SK-N-SH (cell line): ENCODE data around the gene SMIM44. TPM values are rescaled to one million over a fixed set of nuclear protein-coding genes. Genes with fewer than 3 reads are reported as not detected.

ENCODE experiments used
- CTCF ChIA-PET: fragments of 300-600, 350-600 bp; formaldehyde crosslinking; extraction: SDS; loops from one replicate; lab custom pipeline; 2021; lab: Yijun Ruan, JAX
- POLR2A ChIA-PET: fragments of 350-600 bp; sonication (Branson Sonifier 250); formaldehyde crosslinking; extraction: SDS; loops from one replicate; lab custom pipeline; 2020; ENCODE audit warnings: antibody characterized with exemption, inconsistent platforms; lab: Yijun Ruan, JAX
- DNase-seq: peaks from one replicate; pipeline ENCODE4 v3.0.0; 2012
- H2AFZ ChIP-seq: fragments of 200-600 bp; sonication (generic); 2 replicates; pipeline ENCODE4 v1.8.1; 2016; ENCODE audit warnings: antibody characterized with exemption, mild to moderate bottlenecking, low read depth
- H3F3A ChIP-seq: fragments of 200-600 bp; sonication (generic); replicated peaks from 2 replicates; pipeline ENCODE3; 2016; ENCODE audit warnings: antibody characterized with exemption, mild to moderate bottlenecking; ENCODE audit not compliant: insufficient read depth
- H3K27ac ChIP-seq, 2 experiments: fragments of 200-500 bp in 1 of 2; fragments of 200-600 bp in 1 of 2; sonication (Bioruptor generic) in 1 of 2; sonication (generic), shearing (Covaris generic) in 1 of 2; 2 replicates each; pipeline versions ENCODE4 v1.5.1 to v1.6.1; 2014 to 2016; ENCODE audit warnings: low read depth in 2 of 2, inconsistent platforms in 1 of 2, low read length in 1 of 2, mild to moderate bottlenecking in 1 of 2, mixed read lengths in 1 of 2
- H3K27me3 ChIP-seq: fragments of 200-600 bp; sonication (generic), shearing (Covaris generic); 2 replicates; pipeline ENCODE4 v1.6.1; 2016; ENCODE audit warnings: mixed run types; ENCODE audit not compliant: insufficient read depth
- H3K36me3 ChIP-seq, 2 experiments: fragments of 200-500 bp in 1 of 2; fragments of 200-600 bp in 1 of 2; sonication (Bioruptor generic) in 1 of 2; sonication (generic) in 1 of 2; replicated peaks in 1 of 2; 2 replicates each; pipeline versions ENCODE3 to v1.5.1; 2014 to 2016; ENCODE audit warnings: low read length in 1 of 2, mild to moderate bottlenecking in 1 of 2; ENCODE audit not compliant: insufficient read depth in 2 of 2, control insufficient read depth in 1 of 2
- H3K4me1 ChIP-seq, 2 experiments: fragments of 200-500 bp in 1 of 2; fragments of 200-600 bp in 1 of 2; sonication (Bioruptor generic) in 1 of 2; sonication (generic), shearing (Covaris generic) in 1 of 2; 2 replicates each; pipeline versions ENCODE4 v1.5.1 to v1.6.1; 2014 to 2016; ENCODE audit warnings: low read depth in 1 of 2, low read length in 1 of 2, mixed run types in 1 of 2; ENCODE audit not compliant: insufficient read depth in 2 of 2, control insufficient read depth in 1 of 2
- H3K4me2 ChIP-seq: fragments of 200-600 bp; sonication (generic), shearing (Covaris generic); 2 replicates; pipeline ENCODE4 v1.6.1; 2017; ENCODE audit warnings: mixed run types
- H3K4me3 ChIP-seq, 2 experiments: fragments of 200-500 bp in 1 of 2; fragments of 200-600 bp in 1 of 2; sonication (Bioruptor generic) in 1 of 2; sonication (generic), shearing (Covaris generic) in 1 of 2; 2 replicates each; pipeline versions ENCODE4 v1.5.1 to v1.8.1; 2014 to 2016; ENCODE audit warnings: low read depth in 2 of 2, inconsistent platforms in 1 of 2, low read length in 1 of 2, mild to moderate bottlenecking in 1 of 2, mixed read lengths in 1 of 2, moderate library complexity in 1 of 2
- H3K79me2 ChIP-seq: fragments of 200-600 bp; sonication (generic); 2 replicates; pipeline ENCODE4 v1.8.1; 2017; ENCODE audit warnings: mild to moderate bottlenecking; ENCODE audit not compliant: insufficient read depth
- H3K9ac ChIP-seq: fragments of 200-600 bp; sonication (generic); 2 replicates; pipeline ENCODE4 v1.6.1; 2017; ENCODE audit warnings: mixed run types
- H3K9me2 ChIP-seq: fragments of 200-600 bp; sonication (generic); 2 replicates; pipeline ENCODE4 v1.6.1; 2017; ENCODE audit warnings: mixed run types
- H3K9me3 ChIP-seq: fragments of 200-600 bp; sonication (generic); 2 replicates; pipeline ENCODE4 v1.6.1; 2017; ENCODE audit warnings: mixed run types, mild to moderate bottlenecking, moderate library complexity
- H4K20me1 ChIP-seq: fragments of 200-600 bp; sonication (generic); 2 replicates; pipeline ENCODE4 v1.6.1; 2017; ENCODE audit warnings: mild to moderate bottlenecking, mixed run types; ENCODE audit not compliant: insufficient read depth
- EP300 ChIP-seq, 2 experiments: IDR thresholded peaks; 2 replicates each; pipeline versions ENCODE4 v1.4.0 to v1.6.1; 2012; ENCODE audit warnings: borderline replicate concordance in 1 of 2, low read depth in 1 of 2, low read length in 1 of 2
- FOSL2 ChIP-seq: IDR thresholded peaks from 2 replicates; pipeline ENCODE4 v1.4.0; 2012; ENCODE audit warnings: low read depth, mild to moderate bottlenecking, moderate library complexity, borderline replicate concordance
- GABPA ChIP-seq: IDR thresholded peaks from 2 replicates; pipeline ENCODE4 v1.4.0; 2012; ENCODE audit warnings: low read depth, mild to moderate bottlenecking
- IRF3 ChIP-seq: fragments of 150-350 bp; IDR thresholded peaks from 2 replicates; pipeline ENCODE4 v1.6.1; 2016; ENCODE audit warnings: mild to moderate bottlenecking, low read depth, low read length
- MAX ChIP-seq: IDR thresholded peaks from 2 replicates; pipeline ENCODE4 v1.4.0; 2012; ENCODE audit warnings: low read depth
- MXI1 ChIP-seq: IDR thresholded peaks from 2 replicates; pipeline ENCODE4 v1.6.1; 2012; ENCODE audit warnings: mild to moderate bottlenecking, low read depth, low read length, improper control_type of control experiment
- NFIC ChIP-seq: IDR thresholded peaks from 2 replicates; pipeline ENCODE4 v1.4.0; 2012; ENCODE audit warnings: borderline replicate concordance
- RAD21 ChIP-seq: IDR thresholded peaks from 2 replicates; pipeline ENCODE4 v1.6.1; 2012; ENCODE audit warnings: mild to moderate bottlenecking, low read length
- REST ChIP-seq: IDR thresholded peaks from 2 replicates; pipeline ENCODE4 v1.6.1; 2012; ENCODE audit warnings: mild to moderate bottlenecking, low read depth, low read length, moderate library complexity
- TEAD4 ChIP-seq: IDR thresholded peaks from 2 replicates; pipeline ENCODE4 v1.4.0; 2012; ENCODE audit warnings: mild to moderate bottlenecking, borderline replicate concordance; ENCODE audit not compliant: insufficient read depth
- WGBS: methylation state at CpG from one replicate; pipeline ENCODE4 v1.1.6; 2017; ENCODE audit warnings: low lambda C conversion rate; 5-methylcytosine and 5-hydroxymethylcytosine counted together
- polyA plus RNA-seq, 3 experiments: library from polyadenylated mRNA; depleted of rRNA; stranded (reverse); fragments of >200 nt; gene quantifications; 2 replicates each; pipeline ENCODE4 v1.2.3, GENCODE V29; 2012

The SMIM44 gene
- polyA plus RNA-seq, 1 of the 3 experiments (the other 2 are of a cell fraction): not detected

GRCh38 chr19:3459089-3459881 is 24.0 kb downstream of the SMIM44 start:
- 54% methylated on average over 17 of the region's 26 CpGs for WGBS
- DNase-seq: peak; percentile 95
- no peaks in the 10 kb centered on the region for H3K27me3 ChIP-seq
- H3K4me2 ChIP-seq: peak overlapping the region; percentile 47; the same call in 1 of the 2 replicates
- H3K36me3 ChIP-seq: peaks cover 13 to 29% of the 10 kb centered on the region in 2 experiments
- peak overlapping the region; percentile 25; the same call in 1 of the 2 replicates for H3K9ac ChIP-seq
- no peaks in the 10 kb centered on the region for H3K9me3 ChIP-seq
- H3K79me2 ChIP-seq: peaks cover 21% of the 10 kb centered on the region; the same call in 1 of the 2 replicates
- H3K9me2 ChIP-seq: no peaks in the 10 kb centered on the region
- no peak overlapping the region for H3K4me3 ChIP-seq
- H4K20me1 ChIP-seq: peaks cover 26% of the 10 kb centered on the region
- peaks cover 8 to 32% of the 10 kb centered on the region in 2 experiments; a peak in 2 of 4 replicates for H3K4me1 ChIP-seq
- H3F3A ChIP-seq: peaks cover 6% of the 10 kb centered on the region
- CTCF ChIA-PET: interaction anchor here (0.6 to 2.8 kb wide), 4 partner anchors 11 to 113 kb away, joined by 3 to 11 read pairs (median 3); no protein-coding TSS in a partner anchor
- TF ChIP-seq EP300 (IDR thresholded peaks at IDR 0.05; ENCODE audit: borderline replicate concordance in 1 of 2, low read depth in 1 of 2, low read length in 1 of 2) (peak in 1 of 2 experiments; percentile 33; a peak in 1 of 4 replicates), IRF3 (no peak), TEAD4 (no peak), RAD21 (0 out of 2 replicates have a peak, but pooled peaks have one; percentile 1), REST (no peak), GABPA (no peak), MXI1 (peak; percentile 48; the same call in 1 of the 2 replicates), MAX (no peak), NFIC (0 out of 2 replicates have a peak, but pooled peaks have one; percentile 20), FOSL2 (no peak)
- TF ChIP-seq, all 33 proteins: peak for 4
- peak overlapping the region; percentile 67 to 95 for H3K27ac ChIP-seq
- no peak overlapping the region for H2AFZ ChIP-seq
- POLR2A ChIA-PET: interaction anchor here (0.6 to 1.4 kb wide), 2 partner anchors 17 to 83 kb away, joined by 3 read pairs; no protein-coding TSS in a partner anchor
